ENCODE data around the gene AKAP7.

- no peak for TF ChIP-seq POLR2A (IDR thresholded peaks at IDR 0.05; ENCODE audit: low read depth, low read length)
- no peak for TF ChIP-seq POLR2AphosphoS5 (IDR thresholded peaks at IDR 0.05; ENCODE audit: low read depth, low read length)
- no peak for TF ChIP-seq TAF1 (IDR thresholded peaks at IDR 0.05; ENCODE audit: borderline replicate concordance, low read depth, low read length)
Observed at GRCh38 chr6:131210469-131210868, 75.2 kb downstream of the AKAP7 start.
